Hepatic stellate cell (primary cell): Measurements from ENCODE around the gene LGR6.
"Not testable (repeated sequence)": the region's sequence is repeated elsewhere in the genome, so short reads cannot be mapped to it uniquely, and the experiment has no call there.

Source experiments
- DNase-seq: peaks from one replicate; pipeline ENCODE4 v3.0.0; 2011; ENCODE audit warnings: low spot score

The LGR6 gene

GRCh38 chr1:202223121-202223860, 29.7 kb downstream of the LGR6 start:
- no peak for DNase-seq

GRCh38 chr1:202224453-202224852, 30.9 kb downstream of the LGR6 start:
- no peak for DNase-seq

- no peak for DNase-seq
Observed at GRCh38 chr1:202225131-202225530, 31.5 kb downstream of the LGR6 start.

- no peak for DNase-seq
Observed at GRCh38 chr1:202227053-202227672, 33.6 kb downstream of the LGR6 start.

- no peak for DNase-seq
Observed at GRCh38 chr1:202227997-202228401, 34.4 kb downstream of the LGR6 start.

GRCh38 chr1:202228484-202229122, 35.0 kb downstream of the LGR6 start:
- no peak for DNase-seq

- no peak for DNase-seq
Observed at GRCh38 chr1:202229376-202229775, 35.8 kb downstream of the LGR6 start.

GRCh38 chr1:202230061-202230938, 36.7 kb downstream of the LGR6 start:
- DNase-seq: no peak

- no peak for DNase-seq
Observed at GRCh38 chr1:202230939-202231645, 37.5 kb downstream of the LGR6 start.

- DNase-seq: no peak
Observed at GRCh38 chr1:202233171-202233570, 39.6 kb downstream of the LGR6 start.

- no peak for DNase-seq
Observed at GRCh38 chr1:202233804-202234203, 40.2 kb downstream of the LGR6 start.

- DNase-seq: peak; percentile 46
Observed at GRCh38 chr1:202234331-202235002, 40.9 kb downstream of the LGR6 start.

- DNase-seq: no peak
Observed at GRCh38 chr1:202235003-202235660, 41.5 kb downstream of the LGR6 start.

GRCh38 chr1:202235856-202236837, 42.5 kb downstream of the LGR6 start:
- DNase-seq: peak; percentile 98

- no peak for DNase-seq
Observed at GRCh38 chr1:202237052-202237451, 43.5 kb downstream of the LGR6 start.

- no peak for DNase-seq
Observed at GRCh38 chr1:202238914-202239313, 45.3 kb downstream of the LGR6 start.

- DNase-seq: not testable (repeated sequence)
Observed at GRCh38 chr1:202240226-202240625, 46.6 kb downstream of the LGR6 start.

- no peak for DNase-seq
Observed at GRCh38 chr1:202240956-202241355, 47.4 kb downstream of the LGR6 start.

- DNase-seq: no peak
Observed at GRCh38 chr1:202241376-202242079, 47.9 kb downstream of the LGR6 start.
